ENCODE measurements around the gene FRMD3.
A peak's percentile ranks its signal among the peaks of the same experiment; 100 is the strongest.

The FRMD3 gene

GRCh38 chr9:83239747-83240146, 298.5 kb downstream of the FRMD3 start:
- TF ChIP-seq NFIC (IDR thresholded peaks at IDR 0.05) (no peak), ZBTB7A (IDR thresholded peaks at IDR 0.05; ENCODE audit: low read depth) (no peak), EP300 (IDR thresholded peaks at IDR 0.05; ENCODE audit: borderline replicate concordance) (no peak)

- no peak for TF ChIP-seq TAF1 (IDR thresholded peaks at IDR 0.05; ENCODE audit: low read depth)
- TF ChIP-seq NFIC (IDR thresholded peaks at IDR 0.05), result peak; percentile 67
These were observed 299.1 kb downstream of the FRMD3 start for GRCh38 chr9:83238871-83239640.

- TF ChIP-seq EGR1 (IDR thresholded peaks at IDR 0.05) (no peak), NFIC (IDR thresholded peaks at IDR 0.05) (no peak), USF1 (IDR thresholded peaks at IDR 0.05) (no peak)
These were observed 302.0 kb downstream of the FRMD3 start for GRCh38 chr9:83236029-83236696.

GRCh38 chr9:83235526-83235925, 302.7 kb downstream of the FRMD3 start:
- TF ChIP-seq TEAD4 (IDR thresholded peaks at IDR 0.05) (no peak), ZBTB7A (IDR thresholded peaks at IDR 0.05; ENCODE audit: low read depth) (no peak), CEBPB (IDR thresholded peaks at IDR 0.05) (no peak), YY1 (IDR thresholded peaks at IDR 0.05; ENCODE audit: low read depth) (no peak), TCF12 (IDR thresholded peaks at IDR 0.05; ENCODE audit: low read depth) (no peak), MAX (IDR thresholded peaks at IDR 0.05) (no peak), TAF1 (IDR thresholded peaks at IDR 0.05; ENCODE audit: low read depth) (no peak), REST (IDR thresholded peaks at IDR 0.05; ENCODE audit: low read depth) (no peak), USF1 (IDR thresholded peaks at IDR 0.05) (no peak), RAD21 (IDR thresholded peaks at IDR 0.05; ENCODE audit: low read depth) (no peak), FOXM1 (IDR thresholded peaks at IDR 0.05; ENCODE audit: borderline replicate concordance, low read depth) (no peak), NFIC (IDR thresholded peaks at IDR 0.05) (no peak), EGR1 (IDR thresholded peaks at IDR 0.05) (no peak), CREB1 (IDR thresholded peaks at IDR 0.05; ENCODE audit: low read depth) (no peak), EP300 (IDR thresholded peaks at IDR 0.05; ENCODE audit: borderline replicate concordance) (no peak)

- TF ChIP-seq EGR1 (IDR thresholded peaks at IDR 0.05) (no peak), NFIC (IDR thresholded peaks at IDR 0.05) (no peak), CEBPB (IDR thresholded peaks at IDR 0.05) (no peak), REST (IDR thresholded peaks at IDR 0.05; ENCODE audit: low read depth) (no peak), ZBTB7A (IDR thresholded peaks at IDR 0.05; ENCODE audit: low read depth) (no peak)
These were observed 303.7 kb downstream of the FRMD3 start for GRCh38 chr9:83234541-83234940.

GRCh38 chr9:83233647-83234046, 304.6 kb downstream of the FRMD3 start:
- no peak for TF ChIP-seq TAF1 (IDR thresholded peaks at IDR 0.05; ENCODE audit: low read depth)
- TF ChIP-seq CEBPB (IDR thresholded peaks at IDR 0.05), result no peak
- no peak for TF ChIP-seq REST (IDR thresholded peaks at IDR 0.05; ENCODE audit: low read depth)
- no peak for TF ChIP-seq EGR1 (IDR thresholded peaks at IDR 0.05)
- TF ChIP-seq RAD21 (IDR thresholded peaks at IDR 0.05; ENCODE audit: low read depth), result no peak
- no peak for TF ChIP-seq YY1 (IDR thresholded peaks at IDR 0.05; ENCODE audit: low read depth)
- no peak for TF ChIP-seq CREB1 (IDR thresholded peaks at IDR 0.05; ENCODE audit: low read depth)
- TF ChIP-seq MAX (IDR thresholded peaks at IDR 0.05), result no peak
- no peak for TF ChIP-seq ZBTB7A (IDR thresholded peaks at IDR 0.05; ENCODE audit: low read depth)
- TF ChIP-seq FOXM1 (IDR thresholded peaks at IDR 0.05; ENCODE audit: borderline replicate concordance, low read depth), result no peak
- TF ChIP-seq EP300 (IDR thresholded peaks at IDR 0.05; ENCODE audit: borderline replicate concordance), result no peak
